ENCODE measurements around the gene SHH.

DNA sequence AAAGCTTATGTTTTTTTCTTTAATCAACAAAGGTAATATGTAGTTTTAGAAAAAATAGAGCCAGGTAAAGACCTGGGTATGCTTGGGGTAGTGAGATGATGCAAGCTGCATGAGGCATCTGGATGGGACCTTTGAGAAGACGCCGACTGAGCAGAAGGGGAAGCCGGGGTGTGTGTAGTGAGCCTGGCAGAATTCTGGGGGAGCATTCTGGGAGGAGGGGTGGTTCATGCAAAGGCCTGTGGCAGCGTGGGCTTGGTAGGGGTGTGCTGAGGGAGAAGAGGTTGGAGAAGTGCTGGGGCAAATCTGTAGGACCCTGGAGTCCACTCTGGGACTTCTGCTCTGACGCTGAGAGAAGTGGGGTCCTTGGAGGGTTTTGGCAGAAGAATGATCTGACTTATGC lies 33.9 kb upstream of the SHH start:
- TF ChIP-seq, protein P1, sequence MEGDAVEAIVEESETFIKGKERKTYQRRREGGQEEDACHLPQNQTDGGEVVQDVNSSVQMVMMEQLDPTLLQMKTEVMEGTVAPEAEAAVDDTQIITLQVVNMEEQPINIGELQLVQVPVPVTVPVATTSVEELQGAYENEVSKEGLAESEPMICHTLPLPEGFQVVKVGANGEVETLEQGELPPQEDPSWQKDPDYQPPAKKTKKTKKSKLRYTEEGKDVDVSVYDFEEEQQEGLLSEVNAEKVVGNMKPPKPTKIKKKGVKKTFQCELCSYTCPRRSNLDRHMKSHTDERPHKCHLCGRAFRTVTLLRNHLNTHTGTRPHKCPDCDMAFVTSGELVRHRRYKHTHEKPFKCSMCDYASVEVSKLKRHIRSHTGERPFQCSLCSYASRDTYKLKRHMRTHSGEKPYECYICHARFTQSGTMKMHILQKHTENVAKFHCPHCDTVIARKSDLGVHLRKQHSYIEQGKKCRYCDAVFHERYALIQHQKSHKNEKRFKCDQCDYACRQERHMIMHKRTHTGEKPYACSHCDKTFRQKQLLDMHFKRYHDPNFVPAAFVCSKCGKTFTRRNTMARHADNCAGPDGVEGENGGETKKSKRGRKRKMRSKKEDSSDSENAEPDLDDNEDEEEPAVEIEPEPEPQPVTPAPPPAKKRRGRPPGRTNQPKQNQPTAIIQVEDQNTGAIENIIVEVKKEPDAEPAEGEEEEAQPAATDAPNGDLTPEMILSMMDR (IDR thresholded peaks at IDR 0.05; ENCODE audit: insufficient read depth, low read depth, low read length): no peak
- TF ChIP-seq EZH2 (IDR thresholded peaks at IDR 0.05; ENCODE audit: insufficient read depth, low read length): no peak
